ENCODE data around the gene PAM16. TPM values are rescaled to one million over a fixed set of nuclear protein-coding genes. Genes with fewer than 3 reads are reported as not detected.

The PAM16 gene
- total and polyA plus RNA-seq, 2 of the 8 experiments (the other 6 are each of a cell fraction or from before 2014, with no cell fraction given), result 78.3 to 198 TPM

DNA sequence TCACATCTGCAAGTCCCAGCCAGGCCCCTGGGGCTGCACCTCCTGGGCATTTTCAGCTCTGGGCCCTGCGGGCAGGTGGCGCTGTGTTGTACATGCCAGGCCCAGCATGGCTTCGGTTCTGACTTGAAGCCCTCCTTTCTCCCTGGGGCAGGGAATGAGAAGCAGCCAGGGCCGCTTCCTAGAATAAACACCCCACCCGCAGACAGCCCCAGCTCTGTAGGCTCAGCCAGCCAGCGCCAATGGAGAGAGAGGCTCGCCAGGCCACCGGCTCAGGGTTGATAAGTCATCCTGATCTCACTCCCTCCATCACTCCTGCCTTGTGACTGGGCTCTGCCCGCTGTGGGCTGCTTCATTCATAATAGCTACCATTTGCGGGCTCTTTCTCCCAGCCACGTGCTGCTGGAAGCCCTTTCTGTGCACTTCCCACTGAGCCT, 41.3 kb downstream of the PAM16 start:
- Histone ChIP-seq H2BK120ac (replicated peaks; ENCODE audit: low read depth, low read length) (peak overlapping the region; percentile 75), H3K4me3 (ENCODE audit: extremely low read depth in 1 of 4, insufficient read depth in 2 of 4, low read depth in 3 of 4, low read length in 4 of 4) (no peak overlapping the region), H3K4me1 (replicated peaks in 1 of 4; ENCODE audit: control insufficient read depth in 3 of 4, insufficient read depth in 4 of 4, low read length in 3 of 4) (peaks cover 0 to 22% (median 18%) of the 10 kb centered on the region in 4 experiments; a peak in 6 of 7 replicates), H3K9ac (replicated peaks in 1 of 4; ENCODE audit: extremely low read depth in 1 of 4, low read depth in 3 of 4, low read length in 3 of 4) (no peak overlapping the region), H2AK5ac (ENCODE audit: low read depth, low read length) (no peak overlapping the region), H3K36me3 (ENCODE audit: control insufficient read depth in 2 of 4, insufficient read depth in 4 of 4, low read length in 3 of 4) (peaks cover 0 to 3% (median under 1%) of the 10 kb centered on the region in 4 experiments; a peak in 1 of 8 replicates), H4K20me1 (replicated peaks in 1 of 2; ENCODE audit: control insufficient read depth in 1 of 2, insufficient read depth in 2 of 2, low read length in 2 of 2) (peaks cover 0 to 6% of the 10 kb centered on the region in 2 experiments), H3K56ac (replicated peaks; ENCODE audit: insufficient read length, low read depth, low read length) (no peak overlapping the region), H4K91ac (replicated peaks; ENCODE audit: insufficient read length, low read length) (no peak overlapping the region), H3K27ac (ENCODE audit: low read depth, low read length) (no peak overlapping the region), H3K9me3 (ENCODE audit: insufficient read depth in 2 of 2, low read depth in 1 of 2, low read length in 1 of 2) (no peaks in the 10 kb centered on the region), H3K23ac (ENCODE audit: insufficient read length) (no peak overlapping the region), H3K4me2 (ENCODE audit: insufficient read depth in 1 of 2, low read depth in 2 of 2, low read length in 2 of 2) (peak overlapping the region in 1 of 2 experiments; percentile 4; a peak in 2 of 4 replicates), H3K79me1 (ENCODE audit: low read depth, low read length) (peaks cover 7% of the 10 kb centered on the region; the same call in 1 of the 2 replicates), H4K8ac (ENCODE audit: extremely low read depth, insufficient read depth, low read length) (peak overlapping the region; percentile 86; the same call in 1 of the 2 replicates), H2BK5ac (ENCODE audit: low read depth, low read length) (no peak overlapping the region), H4K5ac (ENCODE audit: insufficient read length, low read depth, low read length) (no peak overlapping the region), H3K27me3 (replicated peaks in 1 of 4; ENCODE audit: control insufficient read depth in 3 of 4, extremely low read depth in 1 of 4, insufficient read depth in 3 of 4, low read length in 3 of 4) (peaks cover 0 to 12% (median 9%) of the 10 kb centered on the region in 4 experiments; a peak in 6 of 7 replicates), H3K23me2 (ENCODE audit: low read depth, low read length) (peaks cover 10% of the 10 kb centered on the region), H3K14ac (ENCODE audit: insufficient read length) (no peak overlapping the region), H2BK12ac (ENCODE audit: low read depth, low read length) (peak overlapping the region; percentile 6; the same call in 1 of the 2 replicates), H2BK15ac (ENCODE audit: low read length) (0 out of 2 replicates have a peak overlapping the region, but pooled peaks have one; percentile 73), H3K4ac (replicated peaks; ENCODE audit: insufficient read length, low read depth, low read length) (peak overlapping the region; percentile 13), H3K18ac (ENCODE audit: extremely low read depth, low read length) (peak overlapping the region; percentile 64; the same call in 1 of the 2 replicates), H3K79me2 (ENCODE audit: control insufficient read depth in 1 of 2, insufficient read depth in 2 of 2, low read length in 2 of 2) (peaks cover 0 to 6% of the 10 kb centered on the region in 2 experiments; a peak in 1 of 4 replicates), H2BK20ac (ENCODE audit: low read length) (no peak overlapping the region), H2AFZ (ENCODE audit: low read length) (no peak overlapping the region)
- 23% methylated on average over 11 of the region's 11 CpGs; no CpG with 5 or more reads in 1 of the 2 experiments for WGBS, 2 experiments (ENCODE audit: extremely low coverage in 1 of 2, insufficient coverage in 1 of 2, insufficient read length in 1 of 2, insufficient replicate concordance in 2 of 2, low coverage in 1 of 2, low lambda C conversion rate in 2 of 2, missing lambda C conversion rate in 1 of 2)
- ChIA-PET CTCF (ENCODE audit: partially characterized antibody) (interaction anchor here (0.7 to 16.7 kb wide), 24 partner anchors 8 to 94 kb away, joined by 3 to 300 read pairs (median 10); partner anchors contain the start of gene PAM16), POLR2A (ENCODE audit: partially characterized antibody) (interaction anchor here (0.8 to 25.6 kb wide), 8 partner anchors 13 to 93 kb away, joined by 3 to 403 read pairs (median 5); partner anchors contain the start of gene TFAP4)
- no peak for FAIRE-seq
- DNase-seq (ENCODE audit: low read depth in 1 of 2, low spot score in 2 of 2), result peak; percentile 85 to 94
- TF ChIP-seq BCL11A (IDR thresholded peaks at IDR 0.05; ENCODE audit: low read depth in 2 of 2, low read length in 2 of 2), result no peak
- peak; percentile 93 to 98 (median 94) for TF ChIP-seq CTCF (IDR thresholded peaks at IDR 0.05; ENCODE audit: control extremely low read depth in 1 of 3, insufficient read depth in 1 of 3, low read depth in 1 of 3, low read length in 3 of 3)
- TF ChIP-seq RXRA (IDR thresholded peaks at IDR 0.05; ENCODE audit: insufficient read depth, low read depth, low read length), result 0 out of 2 replicates have a peak, but pooled peaks have one; percentile 50
- peak; percentile 23 to 61; a peak in 1 of 4 replicates for TF ChIP-seq HDAC2 (IDR thresholded peaks at IDR 0.05; ENCODE audit: borderline replicate concordance in 1 of 2, low read depth in 2 of 2, low read length in 2 of 2)
- TF ChIP-seq CHD1 (IDR thresholded peaks at IDR 0.05; ENCODE audit: low read depth, low read length), result no peak
- peak; percentile 23; the same call in 1 of the 2 replicates for TF ChIP-seq CREB1 (IDR thresholded peaks at IDR 0.05)
- peak; percentile 57; the same call in 1 of the 2 replicates for TF ChIP-seq TAF1 (IDR thresholded peaks at IDR 0.05; ENCODE audit: low read depth, low read length)
- TF ChIP-seq ATF3 (IDR thresholded peaks at IDR 0.05; ENCODE audit: insufficient read depth, low read depth, low read length), result no peak
